ENCODE data around the gene KRTAP9-3.
"Not testable (repeated sequence)": the region's sequence is repeated elsewhere in the genome, so short reads cannot be mapped to it uniquely, and the experiment has no call there.

GRCh38 chr17:41246995-41247787 lies 14.9 kb downstream of the KRTAP9-3 start:
- not testable (repeated sequence) for TF ChIP-seq MYC (IDR thresholded peaks at IDR 0.05; ENCODE audit: insufficient read depth, insufficient read length, insufficient replicate concordance, low read length, severe bottlenecking); SPI1 (IDR thresholded peaks at IDR 0.05; ENCODE audit: borderline replicate concordance, insufficient read depth, low read depth, low read length); MEF2B (IDR thresholded peaks at IDR 0.05; ENCODE audit: partially characterized antibody, poor library complexity, severe bottlenecking); EZH2 (IDR thresholded peaks at IDR 0.05; ENCODE audit: borderline replicate concordance, control insufficient read depth, low read depth, low read length); CTCF (IDR thresholded peaks at IDR 0.05 in 2 of 3, conservative IDR thresholded peaks at IDR 0.05 in 1 of 3; ENCODE audit: control insufficient read depth in 2 of 3, extremely low read depth in 1 of 3, insufficient read depth in 1 of 3, low read depth in 3 of 3, low read length in 3 of 3); GABPA (IDR thresholded peaks at IDR 0.05; ENCODE audit: low read depth)
